SK-N-SH (cell line): ENCODE results near the gene ITM2C.

Experiments
- CHD2 ChIP-seq: fragments of 150-350 bp; IDR thresholded peaks from 2 replicates; pipeline ENCODE4 v1.6.1; 2018; ENCODE audit warnings: low read length; ENCODE audit not compliant: partially characterized antibody
- ELF1 ChIP-seq: IDR thresholded peaks from 2 replicates; pipeline ENCODE4 v1.4.0; 2012
- EP300 ChIP-seq, 2 experiments: IDR thresholded peaks; 2 replicates each; pipeline versions ENCODE4 v1.4.0 to v1.6.1; 2012; ENCODE audit warnings: borderline replicate concordance in 1 of 2, low read depth in 1 of 2, low read length in 1 of 2
- FOXJ3 ChIP-seq: sonication (generic); formaldehyde crosslinking; IDR thresholded peaks from 2 replicates; pipeline ENCODE4 v1.5.1; 2020; ENCODE audit warnings: mild to moderate bottlenecking, missing genetic modification reagents
- GABPA ChIP-seq: IDR thresholded peaks from 2 replicates; pipeline ENCODE4 v1.4.0; 2012; ENCODE audit warnings: low read depth, mild to moderate bottlenecking
- GATA2 ChIP-seq: sonication (generic); formaldehyde crosslinking; IDR thresholded peaks from 2 replicates; pipeline ENCODE4 v1.5.0; 2020; ENCODE audit warnings: mild to moderate bottlenecking, missing genetic modification reagents
- MEF2A ChIP-seq: IDR thresholded peaks from 2 replicates; pipeline ENCODE4 v1.4.0; 2012; ENCODE audit warnings: low read depth, borderline replicate concordance
- NRF1 ChIP-seq: IDR thresholded peaks from 2 replicates; pipeline ENCODE4 v1.6.1; 2012; ENCODE audit warnings: low read depth, mild to moderate bottlenecking, low read length
- SIN3A ChIP-seq: IDR thresholded peaks from 2 replicates; pipeline ENCODE4 v1.6.1; 2012; ENCODE audit warnings: low read depth, mild to moderate bottlenecking, low read length, moderate library complexity, borderline replicate concordance
- SMC3 ChIP-seq: IDR thresholded peaks from 2 replicates; pipeline ENCODE4 v1.6.1; 2012; ENCODE audit warnings: low read depth, low read length, improper control_type of control experiment
- TEAD4 ChIP-seq: IDR thresholded peaks from 2 replicates; pipeline ENCODE4 v1.4.0; 2012; ENCODE audit warnings: mild to moderate bottlenecking, borderline replicate concordance; ENCODE audit not compliant: insufficient read depth
- YY1 ChIP-seq: IDR thresholded peaks from 2 replicates; pipeline ENCODE4 v1.4.0; 2012; ENCODE audit warnings: low read depth, mild to moderate bottlenecking
- TF ChIP-seq, protein P1 (sequence below): fragments of 200-600 bp; sonication (generic); IDR thresholded peaks from 2 replicates; pipeline ENCODE4 v1.6.1; 2017; ENCODE audit warnings: antibody characterized with exemption, mild to moderate bottlenecking, moderate library complexity
- TF ChIP-seq, protein P2 (sequence below): IDR thresholded peaks from 2 replicates; pipeline ENCODE4 v1.4.0; 2012; ENCODE audit warnings: low read depth, borderline replicate concordance

DNA sequence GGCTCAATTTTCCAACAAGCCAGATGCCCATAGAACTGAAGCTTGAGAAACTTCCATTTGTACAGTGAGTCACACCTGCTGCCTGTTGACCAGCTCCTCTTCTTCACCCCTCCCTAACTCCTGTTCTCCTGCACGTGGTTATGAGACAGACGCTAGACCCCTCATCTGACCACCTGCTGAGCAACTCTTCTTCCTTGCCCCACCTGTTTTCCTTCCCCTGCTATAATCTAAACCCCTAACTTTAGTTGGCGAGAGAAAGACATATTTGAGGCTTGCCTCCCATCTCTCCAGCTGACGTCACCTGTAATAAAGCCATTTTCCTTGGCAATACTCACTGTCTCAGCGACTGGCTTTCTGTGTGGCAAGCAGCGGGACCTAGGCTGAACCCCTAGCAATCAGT lies 22.3 kb upstream of the ITM2C start:
- TF ChIP-seq ELF1 (no peak), GATA2 (CRISPR knock-in tag) (no peak), GABPA (no peak), EP300 (IDR thresholded peaks at IDR 0.05; ENCODE audit: borderline replicate concordance in 1 of 2, low read depth in 1 of 2, low read length in 1 of 2) (no peak), TEAD4 (no peak), FOXJ3 (CRISPR knock-in tag) (no peak), SIN3A (no peak), SMC3 (no peak), MEF2A (no peak), CHD2 (no peak), YY1 (no peak), NRF1 (no peak)
- TF ChIP-seq, protein P1, sequence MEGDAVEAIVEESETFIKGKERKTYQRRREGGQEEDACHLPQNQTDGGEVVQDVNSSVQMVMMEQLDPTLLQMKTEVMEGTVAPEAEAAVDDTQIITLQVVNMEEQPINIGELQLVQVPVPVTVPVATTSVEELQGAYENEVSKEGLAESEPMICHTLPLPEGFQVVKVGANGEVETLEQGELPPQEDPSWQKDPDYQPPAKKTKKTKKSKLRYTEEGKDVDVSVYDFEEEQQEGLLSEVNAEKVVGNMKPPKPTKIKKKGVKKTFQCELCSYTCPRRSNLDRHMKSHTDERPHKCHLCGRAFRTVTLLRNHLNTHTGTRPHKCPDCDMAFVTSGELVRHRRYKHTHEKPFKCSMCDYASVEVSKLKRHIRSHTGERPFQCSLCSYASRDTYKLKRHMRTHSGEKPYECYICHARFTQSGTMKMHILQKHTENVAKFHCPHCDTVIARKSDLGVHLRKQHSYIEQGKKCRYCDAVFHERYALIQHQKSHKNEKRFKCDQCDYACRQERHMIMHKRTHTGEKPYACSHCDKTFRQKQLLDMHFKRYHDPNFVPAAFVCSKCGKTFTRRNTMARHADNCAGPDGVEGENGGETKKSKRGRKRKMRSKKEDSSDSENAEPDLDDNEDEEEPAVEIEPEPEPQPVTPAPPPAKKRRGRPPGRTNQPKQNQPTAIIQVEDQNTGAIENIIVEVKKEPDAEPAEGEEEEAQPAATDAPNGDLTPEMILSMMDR, result no peak
- TF ChIP-seq, protein P2, sequence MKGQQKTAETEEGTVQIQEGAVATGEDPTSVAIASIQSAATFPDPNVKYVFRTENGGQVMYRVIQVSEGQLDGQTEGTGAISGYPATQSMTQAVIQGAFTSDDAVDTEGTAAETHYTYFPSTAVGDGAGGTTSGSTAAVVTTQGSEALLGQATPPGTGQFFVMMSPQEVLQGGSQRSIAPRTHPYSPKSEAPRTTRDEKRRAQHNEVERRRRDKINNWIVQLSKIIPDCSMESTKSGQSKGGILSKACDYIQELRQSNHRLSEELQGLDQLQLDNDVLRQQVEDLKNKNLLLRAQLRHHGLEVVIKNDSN, result no peak
